Type B pancreatic cell (in vitro differentiated cells): ENCODE results near the gene ZCCHC7. TPM values are rescaled to one million over a fixed set of nuclear protein-coding genes. Genes with fewer than 3 reads are reported as not detected.
"Not testable (repeated sequence)": the region's sequence is repeated elsewhere in the genome, so short reads cannot be mapped to it uniquely, and the experiment has no call there.

Source experiments
- DNase-seq: peaks from one replicate; pipeline ENCODE4 v3.0.0; 2021; ENCODE audit warnings: mixed read lengths; ENCODE audit not compliant: unreplicated experiment; ENCODE audit errors: extremely low spot score
- H3K27ac Mint-ChIP-seq: 2 replicates; pipeline ENCODE4 v1.8.0; 2021; ENCODE audit warnings: mild to moderate bottlenecking, mixed read lengths
- H3K27me3 Mint-ChIP-seq: 2 replicates; pipeline ENCODE4 v1.8.0; 2021; ENCODE audit warnings: mixed read lengths
- H3K36me3 Mint-ChIP-seq: 2 replicates; pipeline ENCODE4 v1.8.0; 2021; ENCODE audit warnings: mixed read lengths
- H3K4me1 Mint-ChIP-seq: one replicate; pipeline ENCODE4 v1.8.0; 2021; ENCODE audit warnings: mixed read lengths; ENCODE audit not compliant: unreplicated experiment
- H3K4me3 Mint-ChIP-seq: 2 replicates; pipeline ENCODE4 v1.8.0; 2021; ENCODE audit warnings: mild to moderate bottlenecking, mixed read lengths
- H3K9me3 Mint-ChIP-seq: 2 replicates; pipeline ENCODE4 v1.8.0; 2021; ENCODE audit warnings: mixed read lengths
- CTCF ChIP-seq: fragments of 200-600 bp; sonication (generic); conservative IDR thresholded peaks from 2 replicates; pipeline ENCODE4 v1.5.0; 2021; ENCODE audit warnings: antibody characterized with exemption, mild to moderate bottlenecking
- total RNA-seq: library from RNA; stranded (reverse); gene quantifications from 2 replicates; pipeline ENCODE4 v1.2.1, GENCODE V29; 2021; ENCODE audit warnings: low replicate concordance

The ZCCHC7 gene
- total RNA-seq, 1 donor from 2014 or later: 20.3 TPM

GRCh38 chr9:37390759-37391158, 270.4 kb downstream of the ZCCHC7 start:
- Mint-ChIP-seq H3K27me3 (no peaks in the 10 kb centered on the region), H3K36me3 (no peaks in the 10 kb centered on the region), H3K4me1 (no peaks in the 10 kb centered on the region), H3K9me3 (no peaks in the 10 kb centered on the region), H3K4me3 (no peak overlapping the region), H3K27ac (no peak overlapping the region)
- DNase-seq: no peak
- peak; percentile 52 for TF ChIP-seq CTCF

DNA sequence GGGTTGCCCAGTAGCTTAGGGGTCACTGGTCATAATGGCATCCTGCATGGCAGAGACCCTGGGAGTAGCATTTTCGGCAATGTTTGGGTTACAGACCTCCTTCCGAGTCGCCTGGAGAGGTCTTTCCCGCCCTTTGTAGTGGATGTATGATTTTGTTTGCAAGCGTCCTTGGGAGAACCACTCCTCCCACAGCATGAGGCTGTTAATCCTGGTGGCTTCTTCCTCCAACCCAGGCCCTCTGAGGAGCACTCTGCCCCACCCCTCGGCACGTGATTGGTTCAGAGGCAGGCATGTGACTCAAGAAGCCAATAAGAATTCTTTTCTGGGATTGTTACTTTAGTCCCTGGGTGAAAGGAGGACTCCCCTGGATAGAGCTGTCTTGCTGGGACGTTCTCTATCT, 271.9 kb downstream of the ZCCHC7 start:
- H3K4me3 Mint-ChIP-seq: no peak overlapping the region
- H3K4me1 Mint-ChIP-seq: no peaks in the 10 kb centered on the region

DNA sequence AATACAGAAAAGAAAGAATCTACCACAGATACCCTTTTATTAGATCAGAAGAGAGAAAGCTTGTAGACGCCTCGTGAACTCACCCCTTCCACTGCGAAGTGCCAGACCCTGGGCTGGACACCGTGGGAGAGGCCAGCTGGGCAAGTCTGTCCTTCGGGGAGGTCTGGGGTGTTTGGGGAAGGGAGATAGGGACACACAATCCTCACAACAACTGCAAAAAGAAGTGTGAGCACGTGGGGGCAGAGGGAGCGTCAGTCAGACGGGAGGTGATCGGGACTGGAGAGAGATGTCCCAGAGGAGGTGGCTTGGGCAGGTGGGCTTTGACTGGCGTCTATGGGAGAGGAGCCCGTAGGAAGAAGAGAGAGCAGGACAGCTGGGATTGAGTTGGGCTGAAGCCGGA, 274.9 kb downstream of the ZCCHC7 start:
- Mint-ChIP-seq H3K4me1 (no peaks in the 10 kb centered on the region), H3K27ac (no peak overlapping the region), H3K36me3 (no peaks in the 10 kb centered on the region), H3K9me3 (no peaks in the 10 kb centered on the region), H3K27me3 (no peaks in the 10 kb centered on the region), H3K4me3 (no peak overlapping the region)
- no peak for DNase-seq
- TF ChIP-seq CTCF: no peak

More for the DNA sequence above, 271.9 kb downstream of the ZCCHC7 start:
- no peak for DNase-seq
- H3K36me3 Mint-ChIP-seq: no peaks in the 10 kb centered on the region
- no peak for TF ChIP-seq CTCF
- no peaks in the 10 kb centered on the region for H3K9me3 Mint-ChIP-seq
- no peaks in the 10 kb centered on the region for H3K27me3 Mint-ChIP-seq
- H3K27ac Mint-ChIP-seq: no peak overlapping the region

DNA sequence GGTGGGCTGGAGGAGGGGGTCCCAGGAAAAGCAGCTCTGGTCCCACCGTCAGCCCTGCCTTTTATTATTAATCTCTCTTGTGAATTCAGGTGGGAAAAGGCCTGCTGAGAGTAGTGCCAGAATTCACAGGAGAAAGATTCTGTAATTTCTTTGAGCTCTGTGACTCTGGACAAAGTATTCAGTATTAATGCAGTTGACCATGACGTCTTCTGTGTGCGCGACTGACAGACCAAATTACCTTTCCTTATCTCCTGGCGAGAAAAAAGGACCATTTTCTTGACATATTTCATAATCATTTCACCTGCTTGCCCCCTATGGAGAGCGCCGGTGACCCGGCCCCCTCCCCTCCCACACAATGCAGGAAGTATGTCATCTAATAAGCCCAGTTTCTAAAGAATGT, 275.3 kb downstream of the ZCCHC7 start:
- Mint-ChIP-seq H3K4me1 (no peaks in the 10 kb centered on the region), H3K9me3 (no peaks in the 10 kb centered on the region), H3K27ac (no peak overlapping the region), H3K4me3 (no peak overlapping the region), H3K27me3 (no peaks in the 10 kb centered on the region), H3K36me3 (no peaks in the 10 kb centered on the region)
- TF ChIP-seq CTCF: no peak
- no peak for DNase-seq

- not testable (repeated sequence) for DNase-seq, H3K27me3 Mint-ChIP-seq, H3K4me3 Mint-ChIP-seq, H3K9me3 Mint-ChIP-seq, H3K4me1 Mint-ChIP-seq, H3K27ac Mint-ChIP-seq, H3K36me3 Mint-ChIP-seq
These were observed 277.6 kb downstream of the ZCCHC7 start for GRCh38 chr9:37397948-37398347.

- no peaks in the 10 kb centered on the region for H3K36me3 Mint-ChIP-seq
- H3K27ac Mint-ChIP-seq: no peak overlapping the region
- H3K9me3 Mint-ChIP-seq: no peaks in the 10 kb centered on the region
- no peak for TF ChIP-seq CTCF
- no peaks in the 10 kb centered on the region for H3K4me1 Mint-ChIP-seq
- H3K27me3 Mint-ChIP-seq: no peaks in the 10 kb centered on the region
- no peak for DNase-seq
- H3K4me3 Mint-ChIP-seq: no peak overlapping the region
These were observed 278.2 kb downstream of the ZCCHC7 start for GRCh38 chr9:37398464-37399025.
